Keratinocyte (primary cell): Measurements from ENCODE around the gene RPRD1B.

Source experiments
- EZH2 ChIP-seq: IDR thresholded peaks from one replicate; pipeline ENCODE4 v1.6.1; 2012; ENCODE audit warnings: inconsistent platforms, mild to moderate bottlenecking, low read length, moderate library complexity
- TF ChIP-seq, protein P1 (sequence below), 3 experiments: IDR thresholded peaks in 1 of 3; conservative IDR thresholded peaks in 1 of 3; optimal IDR thresholded peaks in 1 of 3; 2 replicates in 2 of 3; 3 replicates in 1 of 3; pipeline versions ENCODE3 to v1.5.1; 2011; ENCODE audit warnings: low read length in 3 of 3, mild to moderate bottlenecking in 3 of 3, moderate library complexity in 2 of 3, control low read depth in 1 of 3, inconsistent platforms in 1 of 3; ENCODE audit not compliant: insufficient read depth in 2 of 3; ENCODE audit errors: extremely low read depth in 1 of 3

DNA sequence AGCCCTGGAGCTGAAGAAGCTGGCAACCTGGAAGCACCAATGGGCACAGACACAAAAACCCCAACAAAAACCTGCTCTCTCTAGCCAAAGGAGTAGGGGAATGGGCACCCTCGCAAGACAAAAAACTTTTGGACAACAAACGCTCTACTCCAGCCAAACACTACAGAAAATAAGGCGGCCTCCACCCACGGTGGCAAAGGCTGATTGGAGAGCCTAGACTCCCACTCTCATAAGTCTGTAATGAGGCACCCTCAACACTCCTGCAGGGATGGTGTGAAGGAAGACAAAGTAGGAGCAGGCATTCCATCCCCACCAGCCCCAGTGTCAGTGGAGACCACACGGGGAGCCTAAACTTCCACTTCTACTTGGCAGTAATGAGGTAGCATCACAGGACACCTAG lies 9.1 kb upstream of the RPRD1B start:
- TF ChIP-seq, protein P1, sequence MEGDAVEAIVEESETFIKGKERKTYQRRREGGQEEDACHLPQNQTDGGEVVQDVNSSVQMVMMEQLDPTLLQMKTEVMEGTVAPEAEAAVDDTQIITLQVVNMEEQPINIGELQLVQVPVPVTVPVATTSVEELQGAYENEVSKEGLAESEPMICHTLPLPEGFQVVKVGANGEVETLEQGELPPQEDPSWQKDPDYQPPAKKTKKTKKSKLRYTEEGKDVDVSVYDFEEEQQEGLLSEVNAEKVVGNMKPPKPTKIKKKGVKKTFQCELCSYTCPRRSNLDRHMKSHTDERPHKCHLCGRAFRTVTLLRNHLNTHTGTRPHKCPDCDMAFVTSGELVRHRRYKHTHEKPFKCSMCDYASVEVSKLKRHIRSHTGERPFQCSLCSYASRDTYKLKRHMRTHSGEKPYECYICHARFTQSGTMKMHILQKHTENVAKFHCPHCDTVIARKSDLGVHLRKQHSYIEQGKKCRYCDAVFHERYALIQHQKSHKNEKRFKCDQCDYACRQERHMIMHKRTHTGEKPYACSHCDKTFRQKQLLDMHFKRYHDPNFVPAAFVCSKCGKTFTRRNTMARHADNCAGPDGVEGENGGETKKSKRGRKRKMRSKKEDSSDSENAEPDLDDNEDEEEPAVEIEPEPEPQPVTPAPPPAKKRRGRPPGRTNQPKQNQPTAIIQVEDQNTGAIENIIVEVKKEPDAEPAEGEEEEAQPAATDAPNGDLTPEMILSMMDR (optimal IDR thresholded peaks at IDR 0.05 in 1 of 3, IDR thresholded peaks at IDR 0.05 in 1 of 3, conservative IDR thresholded peaks at IDR 0.05 in 1 of 3; ENCODE audit: extremely low read depth in 1 of 3, insufficient read depth in 2 of 3, low read length in 3 of 3) = no peak
- no peak for TF ChIP-seq EZH2
